HEK293 (cell line): Measurements from ENCODE around the gene NIPAL3.

Source experiments
- CTCF ChIA-PET: fragments of 350-600 bp; formaldehyde crosslinking; extraction: SDS; loops from one replicate; lab custom pipeline; 2021; ENCODE audit warnings: antibody characterized with exemption; lab: Yijun Ruan, JAX
- POLR2A ChIA-PET: fragments of 300-600 bp; formaldehyde crosslinking; extraction: SDS; loops from one replicate; lab custom pipeline; 2020; ENCODE audit warnings: antibody characterized with exemption, inconsistent platforms; lab: Yijun Ruan, JAX
- H3K27ac ChIP-seq: fragments of 200-500 bp; sonication (Bioruptor generic); 2 replicates; pipeline ENCODE4 v1.5.1; 2014; ENCODE audit warnings: low read depth, low read length, control low read depth, inconsistent platforms; ENCODE audit errors: extremely low read depth
- H3K36me3 ChIP-seq, 2 experiments: fragments of 200-500 bp in 1 of 2; sonication (Bioruptor generic) in 1 of 2; 1 replicate in 1 of 2; 2 replicates in 1 of 2; pipeline ENCODE4 v1.5.1; 2014 to 2017; ENCODE audit warnings: inconsistent platforms in 2 of 2, low read length in 2 of 2; ENCODE audit not compliant: control insufficient read depth in 2 of 2, insufficient read depth in 1 of 2
- H3K4me1 ChIP-seq: fragments of 200-500 bp; sonication (Bioruptor generic); 2 replicates; pipeline ENCODE4 v1.5.1; 2014; ENCODE audit warnings: mild to moderate bottlenecking, low read length, inconsistent platforms; ENCODE audit not compliant: control insufficient read depth, insufficient read depth
- H3K4me3 ChIP-seq: 2 replicates; pipeline ENCODE4 v1.5.1; 2011; ENCODE audit warnings: low read depth, mild to moderate bottlenecking, control low read depth, low read length, moderate library complexity
- H3K9me3 ChIP-seq: fragments of 200-500 bp; sonication (Bioruptor generic); 2 replicates; pipeline ENCODE4 v1.5.1; 2014; ENCODE audit warnings: low read depth, low read length, inconsistent platforms; ENCODE audit not compliant: control insufficient read depth, insufficient read depth
- BCL11A ChIP-seq: fragments of 450-650 bp; formaldehyde crosslinking; IDR thresholded peaks from 2 replicates; pipeline ENCODE4 v1.5.1; 2016; ENCODE audit warnings: low read depth, missing biosample characterization, missing genetic modification characterization
- HOXA7 ChIP-seq: sonication (generic); formaldehyde crosslinking; IDR thresholded peaks from 2 replicates; pipeline ENCODE4 v1.8.1; 2022; ENCODE audit warnings: missing genetic modification reagents, borderline replicate concordance
- PATZ1 ChIP-seq: fragments of 450-650 bp; formaldehyde crosslinking; IDR thresholded peaks from 2 replicates; pipeline ENCODE4 v1.5.1; 2016; ENCODE audit warnings: missing biosample characterization, missing genetic modification characterization
- SETDB1 ChIP-seq: IDR thresholded peaks from one replicate; pipeline ENCODE4 v1.6.1; 2017; ENCODE audit warnings: mild to moderate bottlenecking, low read length, moderate library complexity, mixed read lengths; ENCODE audit not compliant: insufficient read length
- WT1 ChIP-seq: fragments of 450-650 bp; formaldehyde crosslinking; IDR thresholded peaks from 2 replicates; pipeline ENCODE4 v1.5.1; 2016; ENCODE audit warnings: missing biosample characterization, missing genetic modification characterization
- ZBTB11 ChIP-seq: fragments of 450-650 bp; formaldehyde crosslinking; conservative IDR thresholded peaks from 2 replicates; pipeline ENCODE4 v1.5.1; 2016; ENCODE audit warnings: low read depth, missing biosample characterization, missing genetic modification characterization
- ZNF132 ChIP-seq: fragments of 450-650 bp; formaldehyde crosslinking; IDR thresholded peaks from 2 replicates; pipeline ENCODE4 v1.5.1; 2017; ENCODE audit warnings: missing biosample characterization, missing genetic modification characterization, borderline replicate concordance
- ZNF223 ChIP-seq: fragments of 450-650 bp; formaldehyde crosslinking; IDR thresholded peaks from 2 replicates; pipeline ENCODE4 v1.5.1; 2016; ENCODE audit warnings: missing biosample characterization, missing genetic modification characterization
- ZNF24 ChIP-seq: fragments of 450-650 bp; formaldehyde crosslinking; IDR thresholded peaks from 2 replicates; pipeline ENCODE4 v1.5.1; 2016; ENCODE audit warnings: missing biosample characterization, missing genetic modification characterization
- ZNF280C ChIP-seq: fragments of 450-650 bp; formaldehyde crosslinking; IDR thresholded peaks from 2 replicates; pipeline ENCODE4 v1.5.1; 2016; ENCODE audit warnings: missing biosample characterization, missing genetic modification characterization
- ZNF404 ChIP-seq: fragments of 450-650 bp; formaldehyde crosslinking; IDR thresholded peaks from 2 replicates; pipeline ENCODE4 v1.5.1; 2017; ENCODE audit warnings: missing biosample characterization, missing genetic modification characterization
- ZNF501 ChIP-seq: fragments of 450-650 bp; formaldehyde crosslinking; IDR thresholded peaks from 2 replicates; pipeline ENCODE4 v1.5.1; 2016; ENCODE audit warnings: missing biosample characterization, missing genetic modification characterization
- ZNF585B ChIP-seq: fragments of 450-650 bp; formaldehyde crosslinking; IDR thresholded peaks from 2 replicates; pipeline ENCODE4 v1.5.1; 2016; ENCODE audit warnings: missing biosample characterization, missing genetic modification characterization
- ZNF629 ChIP-seq: fragments of 450-650 bp; formaldehyde crosslinking; IDR thresholded peaks from 2 replicates; pipeline ENCODE4 v1.5.1; 2017; ENCODE audit warnings: missing biosample characterization, missing genetic modification characterization
- ZNF660 ChIP-seq: fragments of 450-650 bp; IDR thresholded peaks from 2 replicates; pipeline ENCODE4 v1.5.1; 2018; ENCODE audit warnings: missing biosample characterization, mild to moderate bottlenecking, missing genetic modification characterization
- ZNF670 ChIP-seq: fragments of 450-650 bp; formaldehyde crosslinking; IDR thresholded peaks from 2 replicates; pipeline ENCODE4 v1.5.1; 2016; ENCODE audit warnings: missing biosample characterization, missing genetic modification characterization, low read depth
- ZNF777 ChIP-seq: fragments of 450-650 bp; formaldehyde crosslinking; IDR thresholded peaks from 2 replicates; pipeline ENCODE4 v1.5.1; 2017; ENCODE audit warnings: missing biosample characterization, missing genetic modification characterization, borderline replicate concordance
- ZNF791 ChIP-seq: fragments of 450-650 bp; formaldehyde crosslinking; IDR thresholded peaks from 2 replicates; pipeline ENCODE4 v1.5.1; 2016; ENCODE audit warnings: missing biosample characterization, missing genetic modification characterization
- ZNF843 ChIP-seq: fragments of 450-650 bp; formaldehyde crosslinking; IDR thresholded peaks from 2 replicates; pipeline ENCODE4 v1.5.1; 2016; ENCODE audit warnings: missing biosample characterization, missing genetic modification characterization
- TF ChIP-seq, protein P1 (sequence below): fragments of 450-650 bp; formaldehyde crosslinking; IDR thresholded peaks from 2 replicates; pipeline ENCODE4 v1.5.1; 2017; ENCODE audit warnings: missing biosample characterization, mild to moderate bottlenecking, missing genetic modification characterization, moderate library complexity

The NIPAL3 gene

DNA sequence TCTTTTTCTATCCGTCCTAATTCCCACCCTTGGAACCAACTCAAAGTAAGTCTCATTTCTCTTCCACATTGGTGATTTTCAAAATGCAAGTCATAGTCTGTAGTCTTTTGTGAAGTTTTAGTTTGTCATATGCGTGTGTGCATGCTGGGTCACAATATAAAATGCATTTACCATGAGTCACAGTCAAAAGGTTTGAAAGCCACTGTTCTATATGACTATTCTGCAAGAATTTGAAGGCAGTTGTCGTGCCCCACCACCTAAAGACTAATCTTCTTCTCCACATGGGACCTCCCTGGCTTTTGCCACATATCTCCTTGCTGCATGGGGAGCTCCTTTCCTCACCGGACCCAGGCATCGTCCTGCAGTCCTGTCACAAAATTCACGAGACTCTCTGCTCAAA lies 3.6 kb upstream of the NIPAL3 start:
- Histone ChIP-seq H3K4me3 (no peak overlapping the region), H3K27ac (no peak overlapping the region), H3K36me3 (peaks cover 0 to 10% of the 10 kb centered on the region in 2 experiments; a peak in 1 of 3 replicates), H3K4me1 (peaks cover 5% of the 10 kb centered on the region; the same call in 1 of the 2 replicates), H3K9me3 (no peaks in the 10 kb centered on the region)
- ChIA-PET CTCF (interaction anchor here (0.6 to 2.4 kb wide), 3 partner anchors 21 to 214 kb away, joined by 3 to 15 read pairs (median 5); no protein-coding TSS in a partner anchor), POLR2A (no interaction called here)
- no peak for TF ChIP-seq ZNF660 (tag by site-specific recombination)
- no peak for TF ChIP-seq ZNF223 (tag by site-specific recombination)
- TF ChIP-seq ZNF585B: no peak

DNA sequence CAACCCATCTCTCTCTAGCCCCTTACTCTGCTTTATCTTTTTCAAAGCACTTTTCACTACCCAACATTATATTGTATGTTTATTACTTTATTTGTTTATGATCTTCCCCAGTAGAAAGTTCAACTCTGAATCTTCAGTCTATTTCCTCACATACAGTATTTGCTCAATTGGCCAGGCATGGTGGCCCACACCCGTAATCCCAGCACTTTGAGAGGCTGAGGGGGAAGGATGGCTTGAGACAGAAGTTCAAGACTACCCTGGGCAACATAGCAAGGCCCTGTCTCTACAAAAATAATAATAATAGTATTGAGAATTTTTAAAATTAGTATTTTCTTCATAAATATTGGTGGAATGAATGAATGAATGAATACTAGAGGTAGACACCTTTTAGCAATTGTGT lies 3.2 kb upstream of the NIPAL3 start:
- ChIA-PET POLR2A (interaction anchor here (1.2 kb wide), 1 partner anchor 10 kb away, joined by 3 read pairs; no protein-coding TSS in a partner anchor), CTCF (interaction anchor here (0.6 to 2.4 kb wide), 5 partner anchors 15 to 214 kb away, joined by 3 to 15 read pairs (median 5); no protein-coding TSS in a partner anchor)
- Histone ChIP-seq H3K4me1 (peaks cover 6% of the 10 kb centered on the region), H3K27ac (no peak overlapping the region), H3K36me3 (peaks cover 0 to 10% of the 10 kb centered on the region in 2 experiments; a peak in 1 of 3 replicates), H3K9me3 (no peaks in the 10 kb centered on the region), H3K4me3 (no peak overlapping the region; the same call in 1 of the 2 replicates)
- no peak for TF ChIP-seq ZNF404

DNA sequence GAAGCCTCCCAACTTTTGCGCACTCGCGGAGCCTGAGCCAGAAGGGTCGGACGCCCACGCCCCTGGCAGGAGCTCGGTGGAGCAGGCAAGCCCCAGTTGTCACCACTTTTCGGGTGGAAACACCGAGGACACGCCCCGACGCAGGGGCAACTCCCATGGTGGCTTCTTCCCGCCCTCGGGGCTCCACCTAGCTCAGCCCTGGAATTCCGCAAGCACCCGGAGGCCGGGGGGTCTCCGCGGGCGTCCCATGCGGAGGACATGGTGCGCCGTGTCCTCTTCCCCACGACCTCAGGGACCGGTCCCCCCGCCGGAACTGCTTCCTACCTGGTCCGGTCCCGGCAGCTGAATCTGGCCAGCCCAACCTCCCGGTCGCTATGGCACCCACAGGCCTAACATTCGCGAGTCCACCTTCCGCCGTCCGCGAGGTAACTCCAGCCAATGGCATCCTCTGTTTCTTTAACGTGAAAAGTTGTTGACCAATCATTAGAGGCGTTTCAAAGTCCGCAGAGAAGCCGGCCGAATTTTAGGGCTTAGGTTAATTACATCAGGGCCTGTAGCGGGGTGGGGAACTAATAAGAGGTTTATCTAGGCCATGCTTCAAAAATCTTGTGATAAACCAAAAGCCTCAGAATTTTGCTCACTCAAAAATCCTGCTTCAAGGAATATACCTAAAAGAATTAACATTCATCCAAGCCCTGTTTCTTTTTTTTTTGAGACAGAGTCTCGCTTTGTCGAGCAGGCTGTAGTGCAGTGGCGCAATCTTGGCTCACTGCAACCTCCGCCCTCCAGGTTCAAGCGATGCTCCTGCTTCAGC lies 2.0 kb upstream of the NIPAL3 start, which contains the start of gene STPG1:
TSS of gene STPG1 (minus strand) at position 433 of the 814 bp plus-strand sequence. CDS start 12,394 bp downstream, outside the sequence.
- H3K9me3 ChIP-seq: no peaks in the 10 kb centered on the region
- CTCF ChIA-PET: interaction anchor here (0.7 to 3.2 kb wide), 8 partner anchors 11 to 278 kb away, joined by 3 to 27 read pairs (median 4); no protein-coding TSS in a partner anchor
- peak within 1 kb of the TSS; percentile 81 for H3K4me3 ChIP-seq
- H3K4me1 ChIP-seq: peaks cover 6% of the 10 kb centered on the region
- peak within 1 kb of the TSS; percentile 3; the same call in 1 of the 2 replicates for H3K27ac ChIP-seq
- POLR2A ChIA-PET: interaction anchor here (1.0 to 1.2 kb wide), 2 partner anchors 9 to 14 kb away, joined by 3 to 4 read pairs; no protein-coding TSS in a partner anchor
- H3K36me3 ChIP-seq: peaks cover 0 to 7% of the 10 kb centered on the region in 2 experiments; a peak in 1 of 3 replicates
- TF ChIP-seq SETDB1 (no peak), ZNF404 (no peak), ZNF24 (tag by site-specific recombination) (0 out of 2 replicates have a peak, but pooled peaks have one; percentile 29), HOXA7 (CRISPR knock-in tag) (no peak), ZNF777 (no peak), ZNF843 (tag by site-specific recombination) (no peak), BCL11A (tag by site-specific recombination) (peak; percentile 95), ZBTB11 (tag by site-specific recombination) (peak; percentile 92), ZNF280C (tag by site-specific recombination) (no peak), ZNF670 (tag by site-specific recombination) (no peak), ZNF132 (tag by site-specific recombination) (no peak), PATZ1 (tag by site-specific recombination) (peak; percentile 76), WT1 (no peak), ZNF629 (tag by site-specific recombination) (peak; percentile 80), ZNF501 (tag by site-specific recombination) (no peak), ZNF791 (tag by site-specific recombination) (no peak), ZNF585B (no peak)
- TF ChIP-seq, protein P1, sequence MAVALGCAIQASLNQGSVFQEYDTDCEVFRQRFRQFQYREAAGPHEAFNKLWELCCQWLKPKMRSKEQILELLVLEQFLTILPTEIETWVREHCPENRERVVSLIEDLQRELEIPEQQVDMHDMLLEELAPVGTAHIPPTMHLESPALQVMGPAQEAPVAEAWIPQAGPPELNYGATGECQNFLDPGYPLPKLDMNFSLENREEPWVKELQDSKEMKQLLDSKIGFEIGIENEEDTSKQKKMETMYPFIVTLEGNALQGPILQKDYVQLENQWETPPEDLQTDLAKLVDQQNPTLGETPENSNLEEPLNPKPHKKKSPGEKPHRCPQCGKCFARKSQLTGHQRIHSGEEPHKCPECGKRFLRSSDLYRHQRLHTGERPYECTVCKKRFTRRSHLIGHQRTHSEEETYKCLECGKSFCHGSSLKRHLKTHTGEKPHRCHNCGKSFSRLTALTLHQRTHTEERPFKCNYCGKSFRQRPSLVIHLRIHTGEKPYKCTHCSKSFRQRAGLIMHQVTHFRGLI: peak; percentile 93
